Sigmoid colon (tissue), 7 donors: ENCODE data around the gene SOX3. TPM values are rescaled to one million over a fixed set of nuclear protein-coding genes. Genes with fewer than 3 reads are reported as not detected.

Experiments
- DNase-seq: peaks from one replicate; pipeline ENCODE4 v3.0.0-alpha.2; 2019
- H3K27ac ChIP-seq, 4 donors: fragments of 200-600 bp; sonication (generic); one replicate each; pipeline ENCODE4 v1.5.1; 2016 to 2019; ENCODE audit warnings: mild to moderate bottlenecking in 1 of 4
- H3K27me3 ChIP-seq, 3 donors: fragments of 200-600 bp; sonication (generic); one replicate each; pipeline ENCODE4 v1.5.1; 2019; ENCODE audit warnings: mild to moderate bottlenecking in 1 of 3
- H3K36me3 ChIP-seq, 4 donors: fragments of 200-600 bp; sonication (generic); one replicate each; pipeline ENCODE4 v1.5.1; 2016 to 2019
- H3K4me1 ChIP-seq, 4 donors: fragments of 200-600 bp; sonication (generic); one replicate each; pipeline ENCODE4 v1.5.1; 2017 to 2019
- H3K4me3 ChIP-seq, 4 donors: fragments of 200-600 bp; sonication (generic); one replicate each; pipeline ENCODE4 v1.5.1; 2017 to 2019; ENCODE audit warnings: mild to moderate bottlenecking in 2 of 4, moderate library complexity in 1 of 4
- H3K9me3 ChIP-seq, 4 donors: fragments of 200-600 bp in 3 of 4; sonication (generic) in 3 of 4; one replicate each; pipeline versions ENCODE4 v1.5.1 to v1.6.1; 2013 to 2019
- EP300 ChIP-seq, 4 donors: sonication (generic); formaldehyde crosslinking; IDR thresholded peaks; one replicate each; pipeline ENCODE4 v1.6.1; 2017; ENCODE audit warnings: antibody characterized with exemption in 4 of 4
- POLR2A ChIP-seq, 2 donors: fragments of 450-650 bp; IDR thresholded peaks; one replicate each; pipeline ENCODE4 v1.6.1; 2016; ENCODE audit warnings: antibody characterized with exemption in 2 of 2, mild to moderate bottlenecking in 2 of 2, moderate library complexity in 2 of 2
- POLR2AphosphoS5 ChIP-seq, 4 donors: sonication (generic); formaldehyde crosslinking; IDR thresholded peaks; one replicate each; pipeline ENCODE4 v1.6.1; 2017; ENCODE audit warnings: antibody characterized with exemption in 4 of 4
- WGBS, 2 donors: extraction: QIAGEN DNeasy Blood & Tissue Kit; methylation state at CpG; one replicate each; pipeline ENCODE4 v1.1.7; 2013; 5-methylcytosine and 5-hydroxymethylcytosine counted together
- intact Hi-C: fragments of 100-400 bp; cut with DNase I; formaldehyde crosslinking; loops from one replicate; pipeline ENCODE4 v1.15.1; 2023
- polyA plus RNA-seq, 3 donors: library from polyadenylated mRNA; stranded (reverse); fragments of 200-250 nt; gene quantifications; one replicate each; pipeline ENCODE4 v1.2.3, GENCODE V29; 2013
- total RNA-seq, 4 donors: library from RNA; depleted of rRNA; stranded (reverse); fragments of >200 nt; gene quantifications; one replicate each; pipeline ENCODE4 v1.1.0, GENCODE V29; 2016
- TF ChIP-seq, protein P1 (sequence below), 4 experiments: fragments of 450-650 bp in 3 of 4; fragments of 200-600 bp in 1 of 4; IDR thresholded peaks; one replicate each; pipeline ENCODE4 v1.5.1; 2016 to 2019; ENCODE audit warnings: antibody characterized with exemption in 4 of 4, mild to moderate bottlenecking in 3 of 4, moderate library complexity in 2 of 4
- donor health status: healthy with polysubstance abuse.
- donor health status: Bipolar disorder and iron deficiency.
- donor health status: healthy.

SOX3 gene
- total and polyA plus RNA-seq, 7 donors: not detected

DNA sequence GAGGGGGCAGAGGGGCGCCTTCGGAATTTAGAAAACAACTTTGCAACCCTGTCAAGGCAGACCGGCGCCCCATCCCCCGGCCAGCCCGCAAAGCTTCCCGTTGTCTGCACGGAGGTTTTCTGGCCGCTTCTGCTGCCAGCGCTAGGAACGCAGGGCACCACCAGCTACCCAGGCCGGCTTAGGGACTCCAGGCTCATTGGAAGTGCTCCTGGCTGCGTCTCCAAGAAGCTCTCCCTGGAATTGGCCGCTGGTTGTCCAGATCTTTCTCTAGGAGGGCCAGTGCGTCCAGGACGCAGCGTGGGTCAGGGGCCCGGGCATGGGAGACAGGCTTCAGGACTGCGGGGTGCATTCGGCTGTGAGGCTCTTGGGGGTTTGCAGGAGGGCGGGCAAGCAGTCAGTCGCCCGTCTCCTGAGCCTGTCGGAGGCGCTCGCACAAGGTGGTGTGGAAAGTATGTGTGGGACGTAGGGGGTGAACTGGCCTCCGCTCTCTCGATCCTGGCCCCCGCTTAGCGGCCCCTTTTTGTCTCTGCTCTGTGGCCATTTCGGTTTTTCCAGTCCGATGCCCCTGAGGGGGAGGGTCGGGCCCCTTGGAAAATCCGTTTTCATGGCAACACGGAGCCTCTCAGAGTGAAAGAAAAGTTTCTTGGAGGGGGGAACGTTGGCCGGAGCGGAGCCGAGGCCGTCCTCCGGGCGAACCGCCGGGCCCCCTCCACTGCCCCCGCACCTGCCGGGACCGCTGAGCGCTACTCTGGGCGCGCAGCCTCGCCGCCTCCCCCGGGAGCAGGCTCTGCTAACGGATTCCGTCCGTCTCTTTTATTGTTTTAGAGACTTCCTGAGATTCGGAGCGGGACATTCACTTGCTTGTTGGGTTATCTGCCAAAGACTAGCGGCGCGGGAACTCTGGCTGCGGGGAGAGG is 810 bp upstream of the SOX3 start:
- H3K27me3 ChIP-seq: peaks cover 72 to 98% (median 83%) of the 10 kb centered on the region in 3 donors
- 5 to 10% methylated on average over 63 of the region's 63 CpGs for WGBS, 2 donors
- H3K27ac ChIP-seq: no peak overlapping the region
- no peaks in the 10 kb centered on the region for H3K36me3 ChIP-seq
- intact Hi-C loops: loop anchor here (10.0 kb wide), 1 partner anchor 219 kb away; no protein-coding TSS in a partner anchor
- TF ChIP-seq POLR2A (IDR thresholded peaks at IDR 0.05) (no peak), POLR2AphosphoS5 (IDR thresholded peaks at IDR 0.05) (no peak), EP300 (IDR thresholded peaks at IDR 0.05) (no peak)
- TF ChIP-seq, protein P1, sequence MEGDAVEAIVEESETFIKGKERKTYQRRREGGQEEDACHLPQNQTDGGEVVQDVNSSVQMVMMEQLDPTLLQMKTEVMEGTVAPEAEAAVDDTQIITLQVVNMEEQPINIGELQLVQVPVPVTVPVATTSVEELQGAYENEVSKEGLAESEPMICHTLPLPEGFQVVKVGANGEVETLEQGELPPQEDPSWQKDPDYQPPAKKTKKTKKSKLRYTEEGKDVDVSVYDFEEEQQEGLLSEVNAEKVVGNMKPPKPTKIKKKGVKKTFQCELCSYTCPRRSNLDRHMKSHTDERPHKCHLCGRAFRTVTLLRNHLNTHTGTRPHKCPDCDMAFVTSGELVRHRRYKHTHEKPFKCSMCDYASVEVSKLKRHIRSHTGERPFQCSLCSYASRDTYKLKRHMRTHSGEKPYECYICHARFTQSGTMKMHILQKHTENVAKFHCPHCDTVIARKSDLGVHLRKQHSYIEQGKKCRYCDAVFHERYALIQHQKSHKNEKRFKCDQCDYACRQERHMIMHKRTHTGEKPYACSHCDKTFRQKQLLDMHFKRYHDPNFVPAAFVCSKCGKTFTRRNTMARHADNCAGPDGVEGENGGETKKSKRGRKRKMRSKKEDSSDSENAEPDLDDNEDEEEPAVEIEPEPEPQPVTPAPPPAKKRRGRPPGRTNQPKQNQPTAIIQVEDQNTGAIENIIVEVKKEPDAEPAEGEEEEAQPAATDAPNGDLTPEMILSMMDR (IDR thresholded peaks at IDR 0.05): no peak
- DNase-seq: no peak
- no peaks in the 10 kb centered on the region for H3K9me3 ChIP-seq
- no peak overlapping the region for H3K4me3 ChIP-seq
- peaks cover 0 to 35% (median 28%) of the 10 kb centered on the region in 4 donors for H3K4me1 ChIP-seq

DNA sequence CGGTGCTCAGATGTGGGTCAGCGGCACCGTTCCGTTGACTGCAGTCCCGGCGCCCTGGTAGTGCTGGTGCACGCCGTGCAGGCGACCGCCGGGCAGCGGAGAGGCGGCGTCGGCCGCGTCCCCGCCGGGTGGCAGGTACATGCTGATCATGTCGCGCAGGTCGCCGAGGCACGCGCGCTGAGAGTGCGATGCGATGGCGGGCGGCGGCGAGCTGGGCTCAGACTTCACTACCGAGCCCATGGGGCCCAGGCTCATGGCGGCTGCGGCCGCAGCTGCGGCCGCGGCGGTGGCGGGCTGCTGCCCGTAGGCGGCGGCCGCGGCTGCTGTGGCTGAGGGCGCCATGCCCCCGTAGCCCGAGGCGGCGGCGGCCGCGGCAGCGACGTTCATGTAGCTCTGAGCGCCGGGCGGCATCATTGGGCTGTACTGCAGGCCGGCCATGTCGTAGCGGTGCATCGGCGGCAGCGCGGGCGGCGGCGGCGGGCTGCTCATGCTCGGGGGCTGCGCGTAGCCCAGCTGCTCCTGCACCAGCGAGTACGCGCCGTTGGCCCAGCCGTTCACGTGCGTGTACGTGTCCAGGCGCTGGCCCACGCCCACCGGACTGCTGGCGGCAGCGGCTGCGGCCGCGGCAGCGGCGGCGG is 1.0 kb downstream of the SOX3 start:
- Histone ChIP-seq H3K4me3 (peak overlapping the region in 3 of 4 donors; percentile 30 to 45 (median 38)), H3K27me3 (peaks cover 64 to 96% (median 67%) of the 10 kb centered on the region in 3 donors), H3K4me1 (peaks cover 0 to 35% (median 28%) of the 10 kb centered on the region in 4 donors), H3K27ac (no peak overlapping the region), H3K36me3 (no peaks in the 10 kb centered on the region), H3K9me3 (no peaks in the 10 kb centered on the region)
- intact Hi-C loops: loop anchor here (10.0 kb wide), 1 partner anchor 221 kb away; no protein-coding TSS in a partner anchor
- TF ChIP-seq POLR2AphosphoS5 (IDR thresholded peaks at IDR 0.05) (no peak), EP300 (IDR thresholded peaks at IDR 0.05) (no peak), POLR2A (IDR thresholded peaks at IDR 0.05) (no peak)
- TF ChIP-seq, protein P1 (IDR thresholded peaks at IDR 0.05): no peak
- 2% methylated on average over 92 of the region's 92 CpGs for WGBS, 2 donors
- no peak for DNase-seq

DNA sequence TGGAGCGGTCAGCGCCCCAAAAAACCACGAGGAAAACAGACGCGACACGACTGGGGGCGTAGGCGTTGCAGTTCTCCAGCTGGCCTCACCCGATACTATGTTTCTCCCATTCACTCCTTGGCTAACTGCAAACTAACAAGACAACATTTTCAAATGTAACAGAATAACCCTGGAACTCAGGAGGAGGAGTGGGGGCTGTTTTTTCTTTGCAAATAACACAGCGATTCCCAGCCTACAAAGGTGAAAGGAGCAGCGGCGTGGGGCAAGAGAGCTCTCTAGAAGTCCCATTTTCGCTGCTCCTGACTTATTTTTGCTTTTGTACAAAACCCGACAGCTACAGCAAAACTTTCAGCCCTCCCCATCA is 1.6 kb downstream of the SOX3 start:
- no peak for DNase-seq
- intact Hi-C loops: loop anchor here (10.0 kb wide), 1 partner anchor 222 kb away; no protein-coding TSS in a partner anchor
- H3K4me1 ChIP-seq: peaks cover 0 to 35% (median 28%) of the 10 kb centered on the region in 4 donors
- no peak overlapping the region for H3K27ac ChIP-seq
- TF ChIP-seq EP300 (IDR thresholded peaks at IDR 0.05) (no peak), POLR2AphosphoS5 (IDR thresholded peaks at IDR 0.05) (no peak), POLR2A (IDR thresholded peaks at IDR 0.05) (no peak)
- TF ChIP-seq, protein P1 (IDR thresholded peaks at IDR 0.05): no peak
- H3K9me3 ChIP-seq: no peaks in the 10 kb centered on the region
- H3K27me3 ChIP-seq: peaks cover 59 to 90% (median 64%) of the 10 kb centered on the region in 3 donors
- 3 to 4% methylated on average over 14 of the region's 14 CpGs for WGBS, 2 donors
- no peaks in the 10 kb centered on the region for H3K36me3 ChIP-seq
- peak overlapping the region in 3 of 4 donors; percentile 30 to 45 (median 38) for H3K4me3 ChIP-seq

DNA sequence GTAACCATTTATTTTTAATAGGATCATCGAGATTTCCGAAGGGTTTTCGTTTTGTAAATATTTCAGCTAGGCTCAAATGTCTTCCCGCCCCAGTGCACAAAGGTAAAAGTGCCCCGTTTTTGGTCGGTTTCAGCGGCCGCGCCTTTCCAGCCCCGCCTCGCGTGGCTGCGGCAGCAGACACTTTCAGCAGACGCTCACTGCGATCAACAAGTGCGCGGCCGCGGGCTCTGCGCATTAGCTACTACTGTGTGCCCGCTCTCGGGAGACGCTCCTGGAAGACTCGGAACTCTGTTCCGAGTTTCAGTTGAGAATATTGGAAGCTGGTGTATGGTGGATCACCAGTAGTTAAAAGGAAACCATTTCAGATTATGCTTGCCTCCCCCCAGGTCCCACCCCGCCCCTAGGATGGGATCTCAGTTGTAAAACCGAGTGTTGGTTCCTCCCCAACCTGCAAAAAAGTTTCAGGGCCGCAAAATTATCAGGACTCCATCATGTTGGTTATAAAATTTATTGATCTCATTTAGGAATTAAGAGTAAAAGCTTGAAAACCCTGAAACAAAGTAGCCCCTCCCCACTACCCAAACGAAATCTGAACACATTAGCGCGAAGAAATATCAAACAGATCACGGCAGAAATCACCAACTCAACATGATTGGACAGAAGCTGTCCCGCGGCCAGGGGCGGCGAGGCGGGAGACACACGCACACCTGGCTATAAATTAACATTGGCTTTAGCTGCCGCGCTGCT is 2.2 kb downstream of the SOX3 start:
- Histone ChIP-seq H3K36me3 (no peaks in the 10 kb centered on the region), H3K27me3 (peaks cover 54 to 84% (median 58%) of the 10 kb centered on the region in 3 donors), H3K4me1 (peaks cover 0 to 35% (median 28%) of the 10 kb centered on the region in 4 donors), H3K9me3 (no peaks in the 10 kb centered on the region), H3K27ac (no peak overlapping the region), H3K4me3 (no peak overlapping the region)
- intact Hi-C loops: loop anchor here (10.0 kb wide), 1 partner anchor 222 kb away; no protein-coding TSS in a partner anchor
- no peak for DNase-seq
- WGBS, 2 donors: 2 to 3% methylated on average over 40 of the region's 40 CpGs
- TF ChIP-seq POLR2AphosphoS5 (IDR thresholded peaks at IDR 0.05) (no peak), EP300 (IDR thresholded peaks at IDR 0.05) (no peak)
